ENCODE measurements around the gene UBN1. TPM values are rescaled to one million over a fixed set of nuclear protein-coding genes. Genes with fewer than 3 reads are reported as not detected.

Gene UBN1
- total RNA-seq, 1 experiment from 2014 or later = 33.3 TPM

DNA sequence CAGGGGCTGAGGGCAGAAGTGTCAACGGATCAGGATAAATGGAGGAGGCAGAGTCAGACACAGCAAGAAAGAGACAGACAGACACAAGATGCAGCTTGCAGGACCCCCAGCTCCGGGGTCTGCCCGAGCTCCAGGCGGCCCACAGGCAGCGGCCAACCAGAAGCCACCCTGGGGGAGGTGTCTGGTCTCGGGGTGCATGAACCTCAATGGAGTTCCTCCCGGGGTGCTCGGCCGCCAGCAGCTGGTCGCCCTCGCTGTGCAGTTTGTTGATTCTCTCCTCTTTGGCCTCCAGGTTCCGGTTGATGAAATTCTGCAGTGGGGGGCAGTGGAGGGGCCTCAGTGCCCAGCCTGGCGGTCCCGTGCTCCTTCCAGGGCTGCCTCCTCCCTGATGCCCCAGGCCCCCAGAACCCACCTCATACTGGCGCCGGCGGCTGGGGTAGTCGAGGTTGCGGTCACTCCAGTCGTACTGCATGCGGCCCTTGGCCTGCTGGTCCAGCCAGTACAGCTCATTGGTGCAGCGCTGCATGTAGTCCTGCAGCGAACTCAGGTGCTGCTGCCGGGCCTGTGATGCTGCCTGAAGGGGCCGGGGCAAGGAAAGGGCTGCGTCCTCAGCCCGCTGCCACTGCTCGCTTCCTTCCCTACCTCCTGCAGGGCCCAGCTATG lies 51.7 kb downstream of the UBN1 start:
- POLR2A ChIA-PET = interaction anchor here (0.7 to 1.9 kb wide), 3 partner anchors 15 to 46 kb away, joined by 3 to 6 read pairs (median 4); no protein-coding TSS in a partner anchor
- no peak for DNase-seq (ENCODE audit: unreplicated experiment)
- Mint-ChIP-seq H3K4me3 (ENCODE audit: unreplicated experiment) (no peak overlapping the region), H3K9me3 (ENCODE audit: unreplicated experiment) (no peaks in the 10 kb centered on the region), H3K36me3 (ENCODE audit: insufficient read depth, unreplicated experiment) (peaks cover 94% of the 10 kb centered on the region), H3K27ac (ENCODE audit: low read depth, unreplicated experiment) (no peak overlapping the region), H3K4me1 (ENCODE audit: insufficient read depth, unreplicated experiment) (no peaks in the 10 kb centered on the region), H3K27me3 (ENCODE audit: insufficient read depth, unreplicated experiment) (no peaks in the 10 kb centered on the region)
- TF ChIP-seq, protein P1, sequence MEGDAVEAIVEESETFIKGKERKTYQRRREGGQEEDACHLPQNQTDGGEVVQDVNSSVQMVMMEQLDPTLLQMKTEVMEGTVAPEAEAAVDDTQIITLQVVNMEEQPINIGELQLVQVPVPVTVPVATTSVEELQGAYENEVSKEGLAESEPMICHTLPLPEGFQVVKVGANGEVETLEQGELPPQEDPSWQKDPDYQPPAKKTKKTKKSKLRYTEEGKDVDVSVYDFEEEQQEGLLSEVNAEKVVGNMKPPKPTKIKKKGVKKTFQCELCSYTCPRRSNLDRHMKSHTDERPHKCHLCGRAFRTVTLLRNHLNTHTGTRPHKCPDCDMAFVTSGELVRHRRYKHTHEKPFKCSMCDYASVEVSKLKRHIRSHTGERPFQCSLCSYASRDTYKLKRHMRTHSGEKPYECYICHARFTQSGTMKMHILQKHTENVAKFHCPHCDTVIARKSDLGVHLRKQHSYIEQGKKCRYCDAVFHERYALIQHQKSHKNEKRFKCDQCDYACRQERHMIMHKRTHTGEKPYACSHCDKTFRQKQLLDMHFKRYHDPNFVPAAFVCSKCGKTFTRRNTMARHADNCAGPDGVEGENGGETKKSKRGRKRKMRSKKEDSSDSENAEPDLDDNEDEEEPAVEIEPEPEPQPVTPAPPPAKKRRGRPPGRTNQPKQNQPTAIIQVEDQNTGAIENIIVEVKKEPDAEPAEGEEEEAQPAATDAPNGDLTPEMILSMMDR (IDR thresholded peaks at IDR 0.05; ENCODE audit: unreplicated experiment) = no peak
- BruUV-seq (replicated peaks) = no TSS peak
- intact Hi-C loops (cut with micrococcal nuclease) = no loop called here
- CTCF ChIA-PET = interaction anchor here (0.6 to 0.8 kb wide), 2 partner anchors 51 to 193 kb away, joined by 3 to 5 read pairs; no protein-coding TSS in a partner anchor

DNA sequence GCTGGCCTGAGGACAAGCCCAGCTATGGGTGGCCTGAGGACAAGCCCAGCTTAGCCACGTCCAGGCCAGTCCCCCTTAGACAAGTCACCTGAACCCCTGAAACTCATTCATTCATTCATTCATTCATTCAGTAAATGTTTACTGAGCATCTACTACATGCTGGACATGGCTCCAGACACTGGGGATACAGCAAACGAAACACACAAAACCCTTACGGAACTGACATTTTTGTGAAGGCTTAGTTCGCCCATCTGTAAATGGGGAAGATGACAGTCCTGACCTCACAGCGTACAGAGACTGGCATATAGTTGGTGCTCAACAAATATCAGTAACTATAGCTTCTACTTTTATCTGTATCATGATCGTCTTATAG lies 52.2 kb downstream of the UBN1 start:
- peaks cover 95% of the 10 kb centered on the region for H3K36me3 Mint-ChIP-seq (ENCODE audit: insufficient read depth, unreplicated experiment)

DNA sequence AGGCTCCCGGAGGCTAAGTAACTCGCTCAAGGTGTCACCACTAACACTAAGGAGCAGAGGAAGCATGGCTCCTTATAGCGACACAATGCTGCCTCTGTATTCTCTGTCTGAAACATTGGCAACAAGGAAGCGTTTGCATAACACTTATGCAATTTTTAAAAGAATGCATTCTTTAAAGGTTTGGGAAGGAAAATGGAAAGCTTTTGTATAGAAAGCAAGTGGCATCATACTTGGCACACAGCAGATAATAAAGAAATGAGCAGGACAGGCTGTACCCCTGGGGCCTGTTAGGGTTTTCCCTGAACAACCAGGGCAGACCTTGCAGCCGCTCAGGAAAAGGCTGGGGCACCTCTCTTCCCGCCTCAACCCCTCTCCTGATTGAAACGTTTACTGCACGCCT lies 52.8 kb downstream of the UBN1 start:
- no peak overlapping the region for H3K4me3 Mint-ChIP-seq (ENCODE audit: unreplicated experiment)
- H3K9me3 Mint-ChIP-seq (ENCODE audit: unreplicated experiment) = no peaks in the 10 kb centered on the region
- POLR2A ChIA-PET = interaction anchor here (0.7 to 1.9 kb wide), 3 partner anchors 16 to 43 kb away, joined by 3 to 6 read pairs (median 4); no protein-coding TSS in a partner anchor
- DNase-seq (ENCODE audit: unreplicated experiment) = no peak
- no peak overlapping the region for H3K27ac Mint-ChIP-seq (ENCODE audit: low read depth, unreplicated experiment)
- H3K4me1 Mint-ChIP-seq (ENCODE audit: insufficient read depth, unreplicated experiment) = no peaks in the 10 kb centered on the region
- CTCF ChIA-PET = interaction anchor here (0.6 to 1.7 kb wide), 4 partner anchors 17 to 63 kb away, joined by 3 to 5 read pairs (median 4); no protein-coding TSS in a partner anchor
- peaks cover 95% of the 10 kb centered on the region for H3K36me3 Mint-ChIP-seq (ENCODE audit: insufficient read depth, unreplicated experiment)
- no TSS peak for BruUV-seq (replicated peaks)
- TF ChIP-seq, protein P1 (IDR thresholded peaks at IDR 0.05; ENCODE audit: unreplicated experiment) = no peak
- intact Hi-C loops (cut with micrococcal nuclease) = no loop called here
- H3K27me3 Mint-ChIP-seq (ENCODE audit: insufficient read depth, unreplicated experiment) = no peaks in the 10 kb centered on the region

More for the DNA sequence above, 52.2 kb downstream of the UBN1 start:
- ChIA-PET POLR2A (interaction anchor here (0.7 to 1.9 kb wide), 2 partner anchors 16 to 36 kb away, joined by 4 to 6 read pairs; no protein-coding TSS in a partner anchor), CTCF (interaction anchor here (0.6 to 1.7 kb wide), 4 partner anchors 56 to 193 kb away, joined by 3 to 5 read pairs (median 4); no protein-coding TSS in a partner anchor)
- Mint-ChIP-seq H3K9me3 (ENCODE audit: unreplicated experiment) (no peaks in the 10 kb centered on the region), H3K4me1 (ENCODE audit: insufficient read depth, unreplicated experiment) (no peaks in the 10 kb centered on the region), H3K4me3 (ENCODE audit: unreplicated experiment) (no peak overlapping the region), H3K27ac (ENCODE audit: low read depth, unreplicated experiment) (no peak overlapping the region), H3K27me3 (ENCODE audit: insufficient read depth, unreplicated experiment) (no peaks in the 10 kb centered on the region)
- no TSS peak for BruUV-seq (replicated peaks)
- intact Hi-C loops (cut with micrococcal nuclease) = no loop called here
- TF ChIP-seq, protein P1 (IDR thresholded peaks at IDR 0.05; ENCODE audit: unreplicated experiment) = no peak
- no peak for DNase-seq (ENCODE audit: unreplicated experiment)

DNA sequence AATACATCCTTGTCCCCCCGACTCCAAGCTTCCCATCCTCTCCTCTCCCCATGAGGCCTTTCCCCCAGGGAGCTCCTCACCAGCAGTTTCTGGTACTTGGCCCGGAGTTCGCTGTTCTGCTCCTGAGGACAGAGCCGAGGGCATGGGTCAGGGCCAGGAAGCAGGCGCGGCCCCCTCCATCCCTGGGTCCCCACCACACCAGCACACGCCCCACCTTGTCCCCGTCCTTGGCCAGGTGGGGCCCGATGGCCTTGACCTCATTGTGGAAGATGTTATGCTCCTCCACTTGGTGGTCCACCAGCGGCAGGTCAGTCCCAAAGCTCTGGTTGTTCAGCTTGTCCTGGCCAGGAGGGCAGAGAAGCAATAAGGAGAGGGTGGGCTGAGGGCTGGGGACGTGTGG lies 53.5 kb downstream of the UBN1 start:
- H3K27me3 Mint-ChIP-seq (ENCODE audit: insufficient read depth, unreplicated experiment) = no peaks in the 10 kb centered on the region
- H3K4me1 Mint-ChIP-seq (ENCODE audit: insufficient read depth, unreplicated experiment) = no peaks in the 10 kb centered on the region
- TF ChIP-seq, protein P1 (IDR thresholded peaks at IDR 0.05; ENCODE audit: unreplicated experiment) = no peak
- H3K4me3 Mint-ChIP-seq (ENCODE audit: unreplicated experiment) = no peak overlapping the region
- no TSS peak for BruUV-seq (replicated peaks)
- intact Hi-C loops (cut with micrococcal nuclease) = no loop called here
- DNase-seq (ENCODE audit: unreplicated experiment) = no peak
- POLR2A ChIA-PET = interaction anchor here (0.6 to 1.1 kb wide), 3 partner anchors 31 to 53 kb away, joined by 3 read pairs; no protein-coding TSS in a partner anchor
- H3K9me3 Mint-ChIP-seq (ENCODE audit: unreplicated experiment) = no peaks in the 10 kb centered on the region
- H3K27ac Mint-ChIP-seq (ENCODE audit: low read depth, unreplicated experiment) = no peak overlapping the region
- CTCF ChIA-PET = interaction anchor here (0.8 to 1.7 kb wide), 4 partner anchors 17 to 56 kb away, joined by 3 to 5 read pairs (median 4); no protein-coding TSS in a partner anchor
- H3K36me3 Mint-ChIP-seq (ENCODE audit: insufficient read depth, unreplicated experiment) = peaks cover 95% of the 10 kb centered on the region

Measured in MCF 10A (cell line).